CD4-positive, alpha-beta T cell treated with Interleukin-4 for 4 hours (primary cell): Measurements from ENCODE around the gene ABHD2.
A peak's percentile ranks its signal among the peaks of the same experiment; 100 is the strongest.
"Not testable (repeated sequence)": the region's sequence is repeated elsewhere in the genome, so short reads cannot be mapped to it uniquely, and the experiment has no call there.

Experiments used
- DNase-seq: peaks from one replicate; pipeline ENCODE4 v3.0.0-alpha.2; 2020

Gene ABHD2

GRCh38 chr15:89122505-89123180 lies 34.4 kb downstream of the ABHD2 start:
- DNase-seq: no peak

GRCh38 chr15:89123181-89123525 lies 34.9 kb downstream of the ABHD2 start:
- no peak for DNase-seq

- no peak for DNase-seq
These were observed 37.0 kb downstream of the ABHD2 start for GRCh38 chr15:89125088-89125826.

- DNase-seq: no peak
These were observed 37.8 kb downstream of the ABHD2 start for GRCh38 chr15:89126009-89126408.

- DNase-seq: no peak
These were observed 38.9 kb downstream of the ABHD2 start for GRCh38 chr15:89127054-89127702.

- DNase-seq: no peak
These were observed 40.3 kb downstream of the ABHD2 start for GRCh38 chr15:89128320-89129122.

GRCh38 chr15:89129123-89129815 lies 41.0 kb downstream of the ABHD2 start:
- DNase-seq: peak; percentile 43

- no peak for DNase-seq
These were observed 41.5 kb downstream of the ABHD2 start for GRCh38 chr15:89129816-89130134.

GRCh38 chr15:89130201-89130600 lies 41.9 kb downstream of the ABHD2 start:
- peak; percentile 41 for DNase-seq

GRCh38 chr15:89131731-89132130 lies 43.5 kb downstream of the ABHD2 start:
- no peak for DNase-seq

GRCh38 chr15:89132611-89133507 lies 44.6 kb downstream of the ABHD2 start:
- no peak for DNase-seq

GRCh38 chr15:89135387-89136077 lies 47.3 kb downstream of the ABHD2 start:
- not testable (repeated sequence) for DNase-seq

- no peak for DNase-seq
These were observed 48.0 kb downstream of the ABHD2 start for GRCh38 chr15:89136078-89136806.

- no peak for DNase-seq
These were observed 48.8 kb downstream of the ABHD2 start for GRCh38 chr15:89136818-89137772.

GRCh38 chr15:89137926-89138325 lies 49.7 kb downstream of the ABHD2 start:
- no peak for DNase-seq

- DNase-seq: no peak
These were observed 50.9 kb downstream of the ABHD2 start for GRCh38 chr15:89138999-89139612.

- DNase-seq: no peak
These were observed 51.6 kb downstream of the ABHD2 start for GRCh38 chr15:89139613-89140499.

- no peak for DNase-seq
These were observed 52.3 kb downstream of the ABHD2 start for GRCh38 chr15:89140595-89140994.
